ENCODE measurements around the gene PRKN.
"Not testable (repeated sequence)": the region's sequence is repeated elsewhere in the genome, so short reads cannot be mapped to it uniquely, and the experiment has no call there.

The PRKN gene

DNA sequence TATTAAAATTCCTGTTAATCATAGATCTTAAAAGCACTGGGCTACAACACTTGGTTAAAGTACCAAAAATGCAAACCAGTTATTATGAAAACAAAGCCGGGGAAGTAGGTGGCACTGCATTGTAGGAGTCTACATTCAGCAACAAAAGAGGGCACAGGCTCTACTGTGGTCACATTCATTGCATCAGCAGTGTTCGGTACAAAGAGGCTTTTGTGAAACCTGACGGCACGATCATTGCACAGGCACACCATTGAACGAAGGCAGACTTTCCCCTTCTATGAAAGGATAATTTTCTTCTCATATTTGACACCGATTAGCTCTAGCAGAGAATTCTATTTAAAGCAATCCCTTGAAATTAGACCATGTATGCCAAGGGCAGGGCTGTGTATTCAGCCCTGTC lies 1409.1 kb downstream of the PRKN start:
- DNase-seq (ENCODE audit: low read depth, low spot score), result no peak

DNA sequence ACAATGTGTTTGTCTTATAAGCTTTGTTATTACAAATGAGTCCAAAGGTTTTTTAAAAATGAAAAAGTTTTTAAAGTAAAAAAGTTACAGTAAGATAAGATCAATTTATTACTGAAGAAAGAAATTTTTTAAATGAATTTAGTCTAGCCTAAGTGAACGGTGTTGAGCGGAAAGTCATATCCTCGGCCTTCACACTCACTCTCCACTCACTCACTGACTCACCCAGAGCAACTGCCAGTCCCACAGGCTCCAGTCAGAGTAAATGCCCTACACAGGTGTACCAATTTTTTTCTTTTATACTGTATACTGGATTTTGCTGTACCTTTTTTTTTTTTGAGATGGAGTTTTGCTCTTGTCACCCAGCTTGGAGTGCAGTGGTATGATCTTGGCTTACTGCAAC lies 1411.0 kb downstream of the PRKN start:
- DNase-seq (ENCODE audit: low read depth, low spot score), result no peak

DNA sequence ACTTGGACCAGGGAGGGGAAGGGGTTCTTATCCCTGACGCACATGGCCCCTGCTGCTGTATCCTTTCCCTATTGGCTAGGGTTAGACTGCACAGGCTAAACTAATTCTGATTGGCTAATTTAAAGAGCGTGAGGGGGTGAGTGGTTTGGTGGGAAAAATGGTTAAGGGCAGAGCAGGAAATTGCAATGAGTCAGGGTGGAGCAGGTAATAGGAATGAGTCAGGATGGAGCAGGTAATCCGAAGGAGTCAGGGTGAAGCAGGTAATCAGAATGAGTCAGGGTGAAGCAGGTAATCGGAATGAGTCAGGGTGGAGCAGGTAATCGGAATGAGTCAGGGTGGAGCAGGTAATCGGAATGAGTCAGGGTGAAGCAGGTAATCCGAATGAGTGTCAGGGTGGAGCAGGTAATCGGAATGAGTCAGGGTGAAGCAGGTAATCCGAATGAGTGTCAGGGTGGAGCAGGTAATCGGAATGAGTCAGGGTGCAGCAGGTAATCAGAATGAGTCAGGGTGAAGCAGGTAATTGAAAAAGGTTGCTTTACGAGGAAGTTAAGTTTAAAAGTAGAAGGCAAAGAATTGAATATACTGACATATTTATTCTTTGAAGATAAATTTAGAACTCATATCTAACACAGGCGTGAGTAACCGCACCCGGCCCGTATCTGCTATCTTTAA lies 1412.2 kb downstream of the PRKN start:
- DNase-seq (ENCODE audit: low read depth, low spot score), result not testable (repeated sequence)

DNA sequence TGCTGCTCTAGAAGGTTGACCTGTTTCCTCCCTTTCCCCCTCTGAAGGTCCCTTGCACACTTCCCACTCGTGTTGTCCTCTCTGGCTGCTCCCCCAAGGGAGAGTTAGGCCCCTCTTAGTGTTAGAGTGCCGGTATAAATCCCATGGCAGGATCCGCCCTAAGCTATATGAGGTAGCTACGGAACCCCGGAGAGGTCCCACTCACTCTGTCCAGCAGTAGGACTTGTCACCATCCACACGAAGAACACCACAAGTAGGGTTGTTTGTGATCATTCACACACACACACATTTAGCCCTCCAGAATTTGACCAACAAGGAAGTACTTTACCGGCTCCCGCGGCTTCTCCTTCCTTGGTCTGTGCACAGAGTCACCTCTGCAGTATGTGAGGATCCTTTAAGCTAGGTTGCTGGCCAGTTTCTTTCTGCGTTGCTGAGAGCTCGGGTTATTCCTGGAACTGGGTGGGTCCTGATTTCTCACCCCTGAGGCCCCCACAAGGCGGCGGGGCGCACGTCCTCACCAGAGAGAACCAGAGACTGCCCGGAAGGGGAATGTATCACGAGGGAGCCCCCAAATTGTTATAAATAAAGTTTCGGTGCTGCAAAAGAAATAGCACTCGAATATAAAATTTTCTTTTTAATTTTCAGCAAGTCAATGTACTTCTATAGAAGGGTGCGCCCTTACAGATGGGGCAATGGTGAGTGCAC lies 1412.9 kb downstream of the PRKN start:
- not testable (repeated sequence) for DNase-seq (ENCODE audit: low read depth, low spot score)

DNA sequence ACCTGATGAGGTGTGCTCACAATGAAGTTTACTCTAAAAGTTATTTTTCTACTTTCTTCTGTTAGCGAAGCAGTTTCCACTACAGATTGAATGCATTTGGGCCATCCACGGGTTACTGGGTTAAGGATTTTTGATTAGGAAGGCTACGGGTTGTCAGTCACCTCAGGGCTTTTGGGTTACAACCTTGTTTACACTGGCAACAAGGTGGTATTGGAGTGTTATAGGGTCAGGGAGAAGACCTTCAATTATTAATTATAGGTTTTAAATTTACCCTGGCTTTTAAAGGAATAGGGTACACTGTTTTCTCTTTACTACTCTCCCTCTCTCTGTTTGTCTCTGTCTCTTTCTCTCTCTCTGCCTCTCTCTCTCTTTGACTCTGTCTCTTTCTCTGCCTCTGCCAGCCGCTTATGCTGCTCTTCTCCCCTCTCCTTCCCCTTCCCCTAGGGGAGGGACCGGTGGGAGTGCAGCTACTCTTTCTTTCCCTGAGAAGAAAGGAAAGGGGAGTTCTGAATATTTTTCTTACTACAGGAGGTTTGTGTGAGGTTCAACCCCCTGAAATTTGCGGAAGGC lies 1413.5 kb downstream of the PRKN start:
- no peak for DNase-seq (ENCODE audit: low read depth, low spot score)

DNA sequence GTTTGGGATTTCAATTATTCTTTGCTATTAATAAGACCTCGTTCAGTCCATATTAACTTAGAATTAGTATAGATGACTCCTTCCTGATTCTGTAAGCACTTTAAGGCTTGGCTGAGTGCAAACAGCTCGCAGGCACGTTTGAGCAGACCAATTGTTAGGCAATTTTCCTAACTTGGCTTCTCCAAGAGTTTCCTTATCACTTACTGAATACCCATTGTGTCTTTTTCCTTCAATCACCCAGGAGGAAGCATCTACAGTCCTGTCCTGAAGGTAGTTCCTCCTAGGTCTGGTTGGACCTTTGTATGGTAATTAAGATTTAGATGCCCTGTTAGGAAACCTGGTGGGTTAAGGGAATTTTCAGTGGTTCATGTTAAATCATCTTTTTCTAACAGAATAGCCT lies 1414.1 kb downstream of the PRKN start:
- peak; percentile 36 for DNase-seq (ENCODE audit: low read depth, low spot score)

DNA sequence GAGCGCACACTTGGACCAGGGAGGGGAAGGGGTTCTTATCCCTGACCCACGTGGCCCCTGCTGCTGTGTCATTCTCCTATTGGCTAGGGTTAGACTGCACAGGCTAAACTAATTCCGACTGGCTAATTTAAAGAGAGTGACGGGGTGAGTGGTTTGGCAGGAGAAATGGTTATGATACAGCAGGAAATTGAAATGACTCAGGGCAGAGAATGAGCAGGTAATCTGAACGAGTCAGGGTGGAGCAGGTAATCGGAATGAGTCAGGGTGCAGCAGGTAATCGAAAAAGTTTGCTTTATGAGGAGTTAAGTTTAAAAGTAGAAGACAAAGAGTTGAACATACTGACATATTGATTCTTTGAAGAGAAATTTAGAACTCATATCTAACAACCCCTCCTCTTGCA lies 1417.8 kb downstream of the PRKN start:
- not testable (repeated sequence) for DNase-seq (ENCODE audit: low read depth, low spot score)

DNA sequence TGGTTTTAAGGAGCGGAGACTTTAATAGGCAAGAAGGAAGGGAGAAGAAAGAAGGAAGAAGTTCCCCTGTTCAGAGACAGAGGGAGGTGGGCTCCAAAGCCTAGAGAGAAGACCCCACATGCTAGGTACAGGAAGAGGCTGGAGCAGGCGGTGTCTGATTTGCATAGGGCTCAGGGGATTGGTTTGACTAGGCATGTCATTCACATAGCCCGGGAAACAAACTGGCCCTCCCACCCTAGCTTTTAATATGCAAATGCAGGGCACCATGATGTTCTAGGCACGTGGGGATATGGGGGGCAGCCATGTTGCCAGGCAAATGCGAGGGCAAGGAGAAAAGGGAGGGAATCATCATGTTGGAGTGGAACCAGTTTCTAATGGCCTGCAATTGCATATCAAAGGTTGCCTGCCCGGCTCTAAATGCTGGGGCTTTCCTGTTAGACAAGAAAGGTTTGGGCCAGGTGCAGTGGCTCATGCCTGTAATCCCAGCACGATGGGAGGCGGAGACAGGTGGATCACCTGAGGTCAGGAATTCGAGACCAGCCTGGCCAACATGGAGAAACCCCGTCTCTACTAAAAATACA lies 1419.4 kb downstream of the PRKN start:
- DNase-seq (ENCODE audit: low read depth, low spot score), result peak; percentile 72

DNA sequence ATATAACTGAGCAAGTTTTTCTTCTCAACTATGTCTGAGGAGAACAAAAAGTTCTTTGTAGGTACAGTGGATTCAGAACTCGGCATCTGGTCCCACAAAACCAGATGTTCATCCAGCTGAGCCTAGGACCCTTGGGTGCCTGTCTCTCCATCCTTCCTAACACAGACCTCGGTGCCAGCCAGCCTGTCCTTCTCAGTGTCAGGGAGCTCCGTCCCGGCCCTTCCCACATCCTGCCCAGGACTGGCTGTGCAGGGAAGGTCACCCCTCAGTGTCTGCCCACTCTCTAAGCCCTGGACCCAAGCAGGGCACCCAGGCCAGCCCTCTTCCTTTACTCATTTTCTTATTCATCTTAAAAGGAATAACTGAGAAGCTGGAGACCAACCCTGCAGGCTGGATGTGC lies 1421.7 kb downstream of the PRKN start:
- no peak for DNase-seq (ENCODE audit: low read depth, low spot score)

DNA sequence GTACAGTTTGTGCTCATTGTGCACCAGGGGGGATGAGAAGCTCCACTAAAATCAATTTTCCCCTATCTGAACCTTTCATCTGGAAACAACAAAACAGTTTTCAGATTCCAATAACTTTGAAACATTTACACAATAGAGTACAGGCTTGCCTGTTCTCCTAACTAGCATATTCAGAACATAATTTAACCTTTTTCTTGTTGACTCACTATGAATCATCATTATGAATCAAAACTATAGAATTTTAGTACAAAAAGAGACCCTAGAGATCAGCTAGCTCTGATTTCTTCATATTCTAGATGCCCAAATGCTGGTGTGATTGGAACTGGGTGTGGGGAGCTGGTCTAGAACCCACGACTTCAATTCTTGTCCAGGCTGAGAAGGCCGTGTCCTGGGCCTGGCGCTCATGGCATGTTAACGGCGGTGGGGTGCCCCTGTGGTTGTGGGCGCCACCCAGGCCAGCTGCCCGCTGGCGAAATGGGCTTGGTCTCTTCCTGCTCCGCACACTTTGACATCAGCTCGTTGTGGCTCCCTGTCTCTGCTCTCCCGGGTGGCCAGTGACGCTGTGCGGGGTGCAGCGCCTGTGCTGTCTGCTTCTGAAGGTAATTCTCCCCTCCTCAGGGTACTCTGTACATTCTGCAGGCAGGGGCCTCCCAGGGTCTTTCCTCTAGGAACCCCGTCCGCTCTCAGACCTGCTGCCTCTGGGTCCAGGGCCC lies 1423.8 kb downstream of the PRKN start:
- no peak for DNase-seq (ENCODE audit: low read depth, low spot score)

DNA sequence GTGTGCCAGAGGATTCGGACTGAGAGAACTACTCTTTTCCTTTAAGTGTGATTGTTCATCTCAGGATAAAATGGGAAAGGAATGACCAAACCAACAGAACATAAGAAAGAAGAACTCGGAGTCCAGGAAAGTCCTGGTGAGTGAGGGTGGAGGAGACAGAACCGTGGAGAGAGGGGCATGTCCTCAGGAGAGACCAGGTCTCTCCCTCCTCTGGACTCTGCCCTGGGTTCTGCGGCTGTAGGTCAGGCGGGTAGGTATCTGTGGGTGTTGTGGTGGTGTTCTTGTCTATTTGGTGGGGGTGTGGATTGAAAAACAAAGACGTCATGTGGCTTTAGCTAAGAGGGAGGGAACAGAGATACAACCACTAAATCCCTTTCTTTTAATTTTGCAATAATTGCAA lies 1424.6 kb downstream of the PRKN start:
- no peak for DNase-seq (ENCODE audit: low read depth, low spot score)

DNA sequence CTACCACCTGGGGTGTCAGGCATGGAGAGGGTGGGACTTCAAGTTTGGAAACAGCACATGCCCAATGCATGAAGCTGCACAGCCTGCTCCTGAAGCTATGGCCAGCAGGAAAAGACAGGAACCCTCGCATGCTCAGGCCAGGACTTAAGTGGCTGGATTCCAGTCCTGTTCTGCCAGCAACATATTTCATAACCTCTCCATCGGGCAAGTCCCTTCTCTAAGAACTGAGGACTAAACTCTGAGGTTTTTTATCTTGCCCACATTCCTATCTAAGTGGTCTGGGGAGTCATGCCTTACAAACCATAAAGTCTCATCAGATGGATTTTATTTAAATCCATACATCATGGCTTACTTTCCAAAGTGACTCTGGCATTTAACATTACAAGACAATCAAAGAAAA lies 1426.2 kb downstream of the PRKN start:
- no peak for DNase-seq (ENCODE audit: low read depth, low spot score)

DNA sequence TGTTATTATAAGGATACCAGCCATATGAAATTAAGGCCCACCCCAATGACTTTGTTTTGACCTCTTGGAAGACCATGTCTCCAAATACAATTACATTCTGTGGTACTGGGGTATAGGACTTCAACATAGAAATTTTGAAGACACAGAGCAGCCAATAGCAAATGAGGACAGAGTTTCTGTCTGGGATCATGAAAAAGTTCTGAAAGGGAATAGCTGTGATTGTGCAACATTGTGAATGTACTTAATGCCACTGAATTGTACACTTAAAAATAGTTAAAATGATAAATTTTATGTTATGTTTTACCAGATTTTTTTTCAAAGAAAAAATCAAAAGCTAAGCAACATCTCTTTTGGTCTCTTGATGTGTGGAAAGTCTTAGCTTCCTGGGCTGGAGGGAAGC lies 1426.7 kb downstream of the PRKN start:
- DNase-seq (ENCODE audit: low read depth, low spot score), result no peak

DNA sequence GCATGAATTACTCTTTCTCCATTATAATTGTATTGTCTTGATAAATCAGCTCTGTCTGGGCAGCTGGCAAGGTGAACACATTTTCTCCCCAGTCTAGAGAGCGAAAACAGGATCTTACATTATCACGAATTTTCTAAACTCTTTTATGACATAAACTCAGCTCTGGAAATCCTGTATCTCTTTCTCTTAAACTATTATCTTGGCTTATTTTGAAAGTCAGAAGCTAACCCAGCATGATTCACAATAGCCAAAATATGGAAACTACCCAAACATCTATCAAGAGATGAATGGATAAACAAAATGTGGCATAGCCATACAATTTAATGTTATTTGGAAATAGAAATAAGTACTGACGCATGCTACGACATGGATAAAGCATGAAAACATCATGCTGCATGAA lies 1427.8 kb downstream of the PRKN start:
- no peak for DNase-seq (ENCODE audit: low read depth, low spot score)

Data from ELF-1 (cell line).